Breast epithelium (tissue), 3 donors: ENCODE measurements around the gene ONECUT1.

Experiments used
- POLR2A ChIP-seq: fragments of 450-650 bp; IDR thresholded peaks from one replicate; pipeline ENCODE4 v1.6.1; 2016; ENCODE audit warnings: antibody characterized with exemption, mild to moderate bottlenecking, moderate library complexity
- TF ChIP-seq, protein P1 (sequence below), 3 donors: fragments of 450-650 bp; IDR thresholded peaks; one replicate each; pipeline ENCODE4 v1.5.1; 2016 to 2017; ENCODE audit warnings: antibody characterized with exemption in 3 of 3, mild to moderate bottlenecking in 3 of 3, moderate library complexity in 3 of 3

DNA sequence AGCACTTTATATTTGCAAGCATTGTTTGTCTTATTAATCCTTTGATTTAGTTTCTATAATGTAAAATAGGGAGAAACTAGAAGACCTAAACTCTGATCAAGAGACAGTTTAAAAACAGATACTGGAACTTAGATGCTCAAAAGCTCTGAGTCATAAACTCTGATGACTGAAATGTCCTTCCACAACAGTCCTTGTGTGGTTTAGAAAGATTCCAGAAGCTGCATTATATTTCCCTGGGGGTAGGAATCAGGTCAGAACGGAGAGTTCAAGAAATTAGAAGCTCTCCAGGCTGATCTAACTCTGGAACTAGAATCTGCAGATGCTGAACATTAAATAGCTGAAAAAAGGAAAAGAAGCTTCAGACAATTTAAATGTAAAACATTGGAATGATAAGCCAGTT, 18.3 kb upstream of the ONECUT1 start:
- TF ChIP-seq, protein P1, sequence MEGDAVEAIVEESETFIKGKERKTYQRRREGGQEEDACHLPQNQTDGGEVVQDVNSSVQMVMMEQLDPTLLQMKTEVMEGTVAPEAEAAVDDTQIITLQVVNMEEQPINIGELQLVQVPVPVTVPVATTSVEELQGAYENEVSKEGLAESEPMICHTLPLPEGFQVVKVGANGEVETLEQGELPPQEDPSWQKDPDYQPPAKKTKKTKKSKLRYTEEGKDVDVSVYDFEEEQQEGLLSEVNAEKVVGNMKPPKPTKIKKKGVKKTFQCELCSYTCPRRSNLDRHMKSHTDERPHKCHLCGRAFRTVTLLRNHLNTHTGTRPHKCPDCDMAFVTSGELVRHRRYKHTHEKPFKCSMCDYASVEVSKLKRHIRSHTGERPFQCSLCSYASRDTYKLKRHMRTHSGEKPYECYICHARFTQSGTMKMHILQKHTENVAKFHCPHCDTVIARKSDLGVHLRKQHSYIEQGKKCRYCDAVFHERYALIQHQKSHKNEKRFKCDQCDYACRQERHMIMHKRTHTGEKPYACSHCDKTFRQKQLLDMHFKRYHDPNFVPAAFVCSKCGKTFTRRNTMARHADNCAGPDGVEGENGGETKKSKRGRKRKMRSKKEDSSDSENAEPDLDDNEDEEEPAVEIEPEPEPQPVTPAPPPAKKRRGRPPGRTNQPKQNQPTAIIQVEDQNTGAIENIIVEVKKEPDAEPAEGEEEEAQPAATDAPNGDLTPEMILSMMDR (IDR thresholded peaks at IDR 0.05): no peak
- no peak for TF ChIP-seq POLR2A
